BE2C (cell line): ENCODE measurements around the gene MAD2L1BP.
"Not testable (repeated sequence)": the region's sequence is repeated elsewhere in the genome, so short reads cannot be mapped to it uniquely, and the experiment has no call there.

Source experiments
- DNase-seq: peaks from one replicate; pipeline ENCODE4 v3.0.0-alpha.2; 2020
- H3K27me3 ChIP-seq: fragments of 250-450 bp; sonication (Bioruptor Pico); 2 replicates; pipeline ENCODE4 v1.5.1; 2020; ENCODE audit warnings: mild to moderate bottlenecking
- H3K36me3 ChIP-seq: fragments of 250-450 bp; sonication (Bioruptor Pico); 2 replicates; pipeline ENCODE4 v1.5.1; 2020; ENCODE audit warnings: mild to moderate bottlenecking
- H3K4me1 ChIP-seq: fragments of 250-450 bp; sonication (Bioruptor Pico); 2 replicates; pipeline ENCODE4 v1.5.1; 2020
- H3K4me3 ChIP-seq: 2 replicates; pipeline ENCODE4 v1.5.1; 2011; ENCODE audit warnings: low read depth, low read length
- H3K9me3 ChIP-seq: fragments of 250-450 bp; sonication (Bioruptor Pico); 2 replicates; pipeline ENCODE4 v1.5.1; 2020
- TF ChIP-seq, protein P1 (sequence below): IDR thresholded peaks from 2 replicates; pipeline ENCODE4 v1.5.1; 2012; ENCODE audit warnings: mild to moderate bottlenecking, low read depth, low read length

The MAD2L1BP gene

DNA sequence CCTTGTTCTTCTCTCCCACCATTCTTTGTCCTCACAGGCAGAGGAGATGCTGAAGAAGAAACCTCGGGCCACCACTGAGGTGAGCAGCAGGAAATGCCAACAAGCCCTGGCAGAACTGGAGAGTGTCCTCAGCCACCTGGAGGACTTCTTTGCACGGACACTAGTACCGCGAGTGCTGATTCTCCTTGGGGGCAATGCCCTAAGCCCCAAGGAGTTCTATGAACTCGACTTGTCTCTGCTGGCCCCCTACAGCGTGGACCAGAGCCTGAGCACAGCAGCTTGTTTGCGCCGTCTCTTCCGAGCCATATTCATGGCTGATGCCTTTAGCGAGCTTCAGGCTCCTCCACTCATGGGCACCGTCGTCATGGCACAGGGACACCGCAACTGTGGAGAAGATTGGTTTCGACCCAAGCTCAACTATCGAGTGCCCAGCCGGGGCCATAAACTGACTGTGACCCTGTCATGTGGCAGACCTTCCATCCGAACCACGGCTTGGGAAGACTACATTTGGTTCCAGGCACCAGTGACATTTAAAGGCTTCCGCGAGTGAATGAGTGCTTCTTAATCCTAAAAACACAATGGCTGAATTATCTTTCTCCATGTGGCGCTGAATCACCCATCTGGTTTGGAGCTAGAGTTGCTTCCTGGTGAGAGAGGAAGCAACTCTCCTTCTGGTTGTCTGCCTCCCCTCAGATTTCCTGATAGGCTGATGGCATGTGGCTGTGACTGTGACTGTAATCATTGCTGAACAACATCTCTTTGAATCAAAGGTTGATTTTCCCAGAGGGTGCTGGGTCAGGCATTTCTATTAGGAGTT lies 4.6 kb downstream of the MAD2L1BP start:
- peak overlapping the region; percentile 21 for H3K4me3 ChIP-seq
- peaks cover 27% of the 10 kb centered on the region for H3K4me1 ChIP-seq
- TF ChIP-seq, protein P1, sequence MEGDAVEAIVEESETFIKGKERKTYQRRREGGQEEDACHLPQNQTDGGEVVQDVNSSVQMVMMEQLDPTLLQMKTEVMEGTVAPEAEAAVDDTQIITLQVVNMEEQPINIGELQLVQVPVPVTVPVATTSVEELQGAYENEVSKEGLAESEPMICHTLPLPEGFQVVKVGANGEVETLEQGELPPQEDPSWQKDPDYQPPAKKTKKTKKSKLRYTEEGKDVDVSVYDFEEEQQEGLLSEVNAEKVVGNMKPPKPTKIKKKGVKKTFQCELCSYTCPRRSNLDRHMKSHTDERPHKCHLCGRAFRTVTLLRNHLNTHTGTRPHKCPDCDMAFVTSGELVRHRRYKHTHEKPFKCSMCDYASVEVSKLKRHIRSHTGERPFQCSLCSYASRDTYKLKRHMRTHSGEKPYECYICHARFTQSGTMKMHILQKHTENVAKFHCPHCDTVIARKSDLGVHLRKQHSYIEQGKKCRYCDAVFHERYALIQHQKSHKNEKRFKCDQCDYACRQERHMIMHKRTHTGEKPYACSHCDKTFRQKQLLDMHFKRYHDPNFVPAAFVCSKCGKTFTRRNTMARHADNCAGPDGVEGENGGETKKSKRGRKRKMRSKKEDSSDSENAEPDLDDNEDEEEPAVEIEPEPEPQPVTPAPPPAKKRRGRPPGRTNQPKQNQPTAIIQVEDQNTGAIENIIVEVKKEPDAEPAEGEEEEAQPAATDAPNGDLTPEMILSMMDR: no peak
- peak; percentile 74 for DNase-seq
- no peaks in the 10 kb centered on the region for H3K9me3 ChIP-seq
- H3K36me3 ChIP-seq: peaks cover 51% of the 10 kb centered on the region
- no peaks in the 10 kb centered on the region for H3K27me3 ChIP-seq

DNA sequence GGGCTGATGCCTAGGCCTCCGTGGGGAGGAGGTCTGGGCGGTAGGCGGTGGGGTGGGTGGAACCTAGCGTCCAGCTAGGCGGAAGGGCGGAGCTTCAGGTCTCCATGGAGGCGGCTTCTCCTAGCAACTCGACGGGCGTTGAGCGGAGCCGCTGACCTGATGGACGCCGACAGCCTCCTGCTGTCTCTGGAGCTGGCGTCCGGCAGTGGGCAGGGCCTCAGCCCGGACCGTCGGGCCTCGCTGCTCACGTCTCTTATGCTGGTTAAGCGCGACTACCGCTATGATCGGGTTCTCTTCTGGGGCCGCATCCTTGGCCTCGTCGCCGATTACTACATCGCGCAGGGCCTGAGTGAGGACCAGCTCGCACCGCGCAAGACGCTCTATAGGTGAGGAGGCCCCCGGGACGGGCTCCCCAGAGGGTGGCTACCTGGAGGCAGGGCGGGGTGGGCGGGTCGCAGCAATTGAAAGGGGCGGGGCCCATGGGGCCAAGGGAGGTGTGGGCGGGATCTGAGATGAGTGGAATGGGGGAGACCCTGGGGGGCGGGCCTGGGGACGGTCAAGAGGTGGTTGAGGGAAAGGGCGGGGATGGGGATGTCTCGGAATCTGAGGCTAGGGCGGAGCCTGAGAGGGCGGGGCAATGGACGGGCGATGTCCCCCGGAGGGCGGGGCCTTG lies 9.4 kb downstream of the MAD2L1BP start, which contains the start of gene RSPH9:
TSS of gene RSPH9 (plus strand) at position 97 of the 673 bp plus-strand sequence. CDS start at position 160, 63 bp downstream.
- TF ChIP-seq, protein P1: no peak
- DNase-seq: peak; percentile 59
- no peaks in the 10 kb centered on the region for H3K27me3 ChIP-seq
- H3K36me3 ChIP-seq: peaks cover 17% of the 10 kb centered on the region
- H3K9me3 ChIP-seq: no peaks in the 10 kb centered on the region
- peaks cover 14% of the 10 kb centered on the region for H3K4me1 ChIP-seq
- peak within 1 kb of the TSS; percentile 41 for H3K4me3 ChIP-seq

DNA sequence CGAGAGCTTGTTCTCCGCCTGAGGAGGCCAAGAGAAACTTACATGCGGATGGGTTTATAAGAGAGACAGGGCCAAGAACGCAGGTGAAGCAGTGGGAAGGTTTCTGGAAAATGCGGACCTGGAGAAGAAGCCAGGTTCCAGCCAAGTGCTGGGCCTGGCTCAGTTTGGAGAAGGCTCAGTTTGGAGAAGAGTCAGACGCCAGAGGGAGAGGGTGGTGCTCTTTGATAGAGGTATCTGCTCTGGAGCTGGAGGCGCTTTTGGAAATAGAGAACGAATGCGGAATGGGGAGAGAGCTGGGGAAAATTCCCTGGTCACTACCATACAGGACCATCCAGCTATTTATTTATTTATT lies 9.9 kb downstream of the MAD2L1BP start:
- H3K4me1 ChIP-seq: peaks cover 12% of the 10 kb centered on the region
- TF ChIP-seq, protein P1: no peak
- DNase-seq: no peak
- no peaks in the 10 kb centered on the region for H3K27me3 ChIP-seq
- H3K9me3 ChIP-seq: no peaks in the 10 kb centered on the region
- peak overlapping the region; percentile 41 for H3K4me3 ChIP-seq
- peaks cover 14% of the 10 kb centered on the region for H3K36me3 ChIP-seq

DNA sequence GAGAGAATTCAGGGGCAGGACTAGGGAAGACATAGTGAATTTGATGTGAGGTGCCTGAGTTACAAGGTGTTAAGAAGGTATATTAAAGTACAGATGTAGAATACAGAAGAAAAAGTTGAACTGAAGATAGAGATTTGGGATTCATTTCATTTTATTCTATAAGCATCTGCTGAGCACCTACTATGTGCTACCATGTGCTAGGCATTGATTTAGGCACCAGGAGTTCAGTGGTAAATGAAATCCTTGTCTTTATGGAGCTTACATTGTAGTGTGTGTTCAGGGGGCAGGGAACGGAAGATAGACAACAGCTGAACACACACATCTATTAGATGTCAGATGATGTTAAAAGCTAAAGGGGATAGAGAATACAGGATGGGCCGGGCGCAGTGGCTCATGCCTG lies 12.0 kb downstream of the MAD2L1BP start:
- Histone ChIP-seq H3K27me3 (no peaks in the 10 kb centered on the region), H3K4me3 (no peak overlapping the region), H3K36me3 (no peaks in the 10 kb centered on the region), H3K4me1 (peaks cover 8% of the 10 kb centered on the region), H3K9me3 (no peaks in the 10 kb centered on the region)
- no peak for DNase-seq
- TF ChIP-seq, protein P1: no peak

DNA sequence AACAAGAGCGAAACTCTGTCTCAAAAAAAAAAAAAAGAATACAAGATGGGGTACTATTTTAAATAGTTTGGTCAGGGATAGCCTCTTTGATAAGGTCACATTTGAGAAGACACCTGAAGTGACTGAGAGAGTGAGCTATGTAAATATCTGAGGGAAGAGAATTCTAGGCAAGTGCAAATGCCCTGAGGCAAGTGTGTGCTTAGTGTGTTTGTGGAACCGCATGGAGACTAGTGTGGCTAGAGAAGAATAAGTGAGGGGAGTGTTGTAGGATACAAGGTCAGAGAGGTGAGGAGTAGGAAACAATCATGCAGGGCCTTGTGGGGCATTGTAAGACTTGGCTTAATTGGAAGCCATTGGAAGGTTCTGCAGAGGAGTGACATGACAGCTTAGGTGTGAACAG lies 12.6 kb downstream of the MAD2L1BP start:
- Histone ChIP-seq H3K27me3 (no peaks in the 10 kb centered on the region), H3K36me3 (no peaks in the 10 kb centered on the region), H3K4me1 (peaks cover 6% of the 10 kb centered on the region), H3K4me3 (no peak overlapping the region), H3K9me3 (no peaks in the 10 kb centered on the region)
- TF ChIP-seq, protein P1: no peak
- DNase-seq: no peak

DNA sequence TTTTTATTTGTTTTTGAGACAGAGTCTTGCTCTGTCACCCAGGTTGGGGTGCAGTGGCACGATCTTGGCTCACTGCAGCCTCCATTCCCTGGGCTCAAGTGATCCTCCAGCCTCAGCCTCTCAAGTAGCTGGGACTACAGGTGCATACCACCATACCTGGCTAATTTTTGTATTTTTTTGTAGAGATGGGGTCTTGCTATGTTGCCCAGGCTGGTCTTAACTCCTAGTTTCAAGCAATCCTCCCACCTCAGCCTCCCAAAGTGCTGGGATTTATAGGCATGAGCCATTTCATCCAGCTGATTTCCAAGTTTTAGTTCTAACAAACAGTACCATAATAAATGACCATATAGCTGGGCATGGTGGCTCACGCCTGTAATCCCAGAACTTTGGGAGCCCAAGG lies 17.2 kb downstream of the MAD2L1BP start:
- not testable (repeated sequence) for H3K27me3 ChIP-seq, H3K4me3 ChIP-seq, H3K4me1 ChIP-seq, H3K36me3 ChIP-seq, DNase-seq, H3K9me3 ChIP-seq
